Measurements from ENCODE around the gene CARD11. TPM values are rescaled to one million over a fixed set of nuclear protein-coding genes. Genes with fewer than 3 reads are reported as not detected.

Gene CARD11
- total RNA-seq, 1 donor from 2014 or later: 0.16 TPM

GRCh38 chr7:2931034-2931415 lies 112.6 kb downstream of the CARD11 start:
- peaks cover 84% of the 10 kb centered on the region for H3K27me3 ChIP-seq (ENCODE audit: low read depth)
- intact Hi-C loops (cut with micrococcal nuclease): no loop called here
- H3K4me3 ChIP-seq: no peak overlapping the region
- H3K9me3 ChIP-seq (replicated peaks): no peaks in the 10 kb centered on the region
- no peak overlapping the region for H3K27ac ChIP-seq (replicated peaks)
- no peak for TF ChIP-seq CTCF (IDR thresholded peaks at IDR 0.05; ENCODE audit: borderline replicate concordance)
- no peak for DNase-seq
- no peaks in the 10 kb centered on the region for H3K36me3 ChIP-seq
- H3K4me1 ChIP-seq: peaks cover 9% of the 10 kb centered on the region

GRCh38 chr7:2930310-2931033 lies 113.2 kb downstream of the CARD11 start:
- intact Hi-C loops (cut with micrococcal nuclease): no loop called here
- Histone ChIP-seq H3K9me3 (replicated peaks) (no peaks in the 10 kb centered on the region), H3K4me3 (no peak overlapping the region), H3K27me3 (ENCODE audit: low read depth) (peaks cover 79% of the 10 kb centered on the region), H3K36me3 (no peaks in the 10 kb centered on the region), H3K27ac (replicated peaks) (no peak overlapping the region), H3K4me1 (peaks cover 9% of the 10 kb centered on the region)
- TF ChIP-seq CTCF (IDR thresholded peaks at IDR 0.05; ENCODE audit: borderline replicate concordance): no peak
- peak; percentile 5 for DNase-seq

GRCh38 chr7:2929321-2930201 lies 114.1 kb downstream of the CARD11 start:
- intact Hi-C loops (cut with micrococcal nuclease): no loop called here
- peaks cover 81% of the 10 kb centered on the region for H3K27me3 ChIP-seq (ENCODE audit: low read depth)

GRCh38 chr7:2928613-2929311 lies 114.9 kb downstream of the CARD11 start:
- DNase-seq: peak; percentile 18
- Histone ChIP-seq H3K9me3 (replicated peaks) (no peaks in the 10 kb centered on the region), H3K4me1 (peaks cover 9% of the 10 kb centered on the region), H3K4me3 (no peak overlapping the region), H3K36me3 (no peaks in the 10 kb centered on the region), H3K27ac (replicated peaks) (no peak overlapping the region), H3K27me3 (ENCODE audit: low read depth) (peaks cover 81% of the 10 kb centered on the region)
- no peak for TF ChIP-seq CTCF (IDR thresholded peaks at IDR 0.05; ENCODE audit: borderline replicate concordance)
- intact Hi-C loops (cut with micrococcal nuclease): no loop called here

More at GRCh38 chr7:2929321-2930201, 114.1 kb downstream of the CARD11 start:
- Histone ChIP-seq H3K9me3 (replicated peaks) (no peaks in the 10 kb centered on the region), H3K4me1 (peaks cover 9% of the 10 kb centered on the region), H3K4me3 (no peak overlapping the region), H3K36me3 (no peaks in the 10 kb centered on the region), H3K27ac (replicated peaks) (no peak overlapping the region)
- DNase-seq: peak; percentile 7
- no peak for TF ChIP-seq CTCF (IDR thresholded peaks at IDR 0.05; ENCODE audit: borderline replicate concordance)

GRCh38 chr7:2928256-2928612 lies 115.4 kb downstream of the CARD11 start:
- no peak overlapping the region for H3K4me3 ChIP-seq
- H3K36me3 ChIP-seq: no peaks in the 10 kb centered on the region
- peaks cover 84% of the 10 kb centered on the region for H3K27me3 ChIP-seq (ENCODE audit: low read depth)
- DNase-seq: peak; percentile 7
- peaks cover 9% of the 10 kb centered on the region for H3K4me1 ChIP-seq
- intact Hi-C loops (cut with micrococcal nuclease): no loop called here
- no peaks in the 10 kb centered on the region for H3K9me3 ChIP-seq (replicated peaks)
- no peak for TF ChIP-seq CTCF (IDR thresholded peaks at IDR 0.05; ENCODE audit: borderline replicate concordance)
- no peak overlapping the region for H3K27ac ChIP-seq (replicated peaks)

All from left ventricle myocardium inferior (tissue), 1 donor.